Activated T-cell treated with anti-CD3 and anti-CD28 coated beads, Interleukin-2, amount 50 U/mL, for 4 hours (primary cell): Measurements from ENCODE around the gene PUM2. TPM values are rescaled to one million over a fixed set of nuclear protein-coding genes. Genes with fewer than 3 reads are reported as not detected.

ENCODE experiments used
- ATAC-seq, 2 donors: fragments of 200-7000 bp; cut with Tn5 transposase; one replicate each; pipeline ENCODE4 v1.10.0; 2021
- DNase-seq: peaks from one replicate; pipeline ENCODE4 v3.0.0-alpha.2; 2020
- H3K27me3 Mint-ChIP-seq: one replicate; pipeline ENCODE4 v1.8.0; 2021; ENCODE audit warnings: low read depth, mixed read lengths
- H3K36me3 Mint-ChIP-seq: one replicate; pipeline ENCODE4 v1.8.0; 2022; ENCODE audit warnings: mixed read lengths; ENCODE audit not compliant: insufficient read depth
- H3K4me1 Mint-ChIP-seq: one replicate; pipeline ENCODE4 v1.8.0; 2021; ENCODE audit warnings: low read depth, mixed read lengths
- H3K4me3 Mint-ChIP-seq: one replicate; pipeline ENCODE4 v1.8.0; 2021; ENCODE audit warnings: mild to moderate bottlenecking, moderate library complexity, mixed read lengths
- H3K9me3 Mint-ChIP-seq: one replicate; pipeline ENCODE4 v1.8.0; 2021; ENCODE audit warnings: mixed read lengths
- total RNA-seq, 3 donors: library from RNA; stranded (reverse); gene quantifications; one replicate each; pipeline ENCODE4 v1.2.1, GENCODE V29; 2021

PUM2 gene, protein sequence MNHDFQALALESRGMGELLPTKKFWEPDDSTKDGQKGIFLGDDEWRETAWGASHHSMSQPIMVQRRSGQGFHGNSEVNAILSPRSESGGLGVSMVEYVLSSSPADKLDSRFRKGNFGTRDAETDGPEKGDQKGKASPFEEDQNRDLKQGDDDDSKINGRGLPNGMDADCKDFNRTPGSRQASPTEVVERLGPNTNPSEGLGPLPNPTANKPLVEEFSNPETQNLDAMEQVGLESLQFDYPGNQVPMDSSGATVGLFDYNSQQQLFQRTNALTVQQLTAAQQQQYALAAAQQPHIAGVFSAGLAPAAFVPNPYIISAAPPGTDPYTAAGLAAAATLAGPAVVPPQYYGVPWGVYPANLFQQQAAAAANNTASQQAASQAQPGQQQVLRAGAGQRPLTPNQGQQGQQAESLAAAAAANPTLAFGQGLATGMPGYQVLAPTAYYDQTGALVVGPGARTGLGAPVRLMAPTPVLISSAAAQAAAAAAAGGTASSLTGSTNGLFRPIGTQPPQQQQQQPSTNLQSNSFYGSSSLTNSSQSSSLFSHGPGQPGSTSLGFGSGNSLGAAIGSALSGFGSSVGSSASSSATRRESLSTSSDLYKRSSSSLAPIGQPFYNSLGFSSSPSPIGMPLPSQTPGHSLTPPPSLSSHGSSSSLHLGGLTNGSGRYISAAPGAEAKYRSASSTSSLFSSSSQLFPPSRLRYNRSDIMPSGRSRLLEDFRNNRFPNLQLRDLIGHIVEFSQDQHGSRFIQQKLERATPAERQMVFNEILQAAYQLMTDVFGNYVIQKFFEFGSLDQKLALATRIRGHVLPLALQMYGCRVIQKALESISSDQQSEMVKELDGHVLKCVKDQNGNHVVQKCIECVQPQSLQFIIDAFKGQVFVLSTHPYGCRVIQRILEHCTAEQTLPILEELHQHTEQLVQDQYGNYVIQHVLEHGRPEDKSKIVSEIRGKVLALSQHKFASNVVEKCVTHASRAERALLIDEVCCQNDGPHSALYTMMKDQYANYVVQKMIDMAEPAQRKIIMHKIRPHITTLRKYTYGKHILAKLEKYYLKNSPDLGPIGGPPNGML
- total RNA-seq = 10 to 100 TPM; 88.1 to 92.6 (median 91.3) TPM

DNA sequence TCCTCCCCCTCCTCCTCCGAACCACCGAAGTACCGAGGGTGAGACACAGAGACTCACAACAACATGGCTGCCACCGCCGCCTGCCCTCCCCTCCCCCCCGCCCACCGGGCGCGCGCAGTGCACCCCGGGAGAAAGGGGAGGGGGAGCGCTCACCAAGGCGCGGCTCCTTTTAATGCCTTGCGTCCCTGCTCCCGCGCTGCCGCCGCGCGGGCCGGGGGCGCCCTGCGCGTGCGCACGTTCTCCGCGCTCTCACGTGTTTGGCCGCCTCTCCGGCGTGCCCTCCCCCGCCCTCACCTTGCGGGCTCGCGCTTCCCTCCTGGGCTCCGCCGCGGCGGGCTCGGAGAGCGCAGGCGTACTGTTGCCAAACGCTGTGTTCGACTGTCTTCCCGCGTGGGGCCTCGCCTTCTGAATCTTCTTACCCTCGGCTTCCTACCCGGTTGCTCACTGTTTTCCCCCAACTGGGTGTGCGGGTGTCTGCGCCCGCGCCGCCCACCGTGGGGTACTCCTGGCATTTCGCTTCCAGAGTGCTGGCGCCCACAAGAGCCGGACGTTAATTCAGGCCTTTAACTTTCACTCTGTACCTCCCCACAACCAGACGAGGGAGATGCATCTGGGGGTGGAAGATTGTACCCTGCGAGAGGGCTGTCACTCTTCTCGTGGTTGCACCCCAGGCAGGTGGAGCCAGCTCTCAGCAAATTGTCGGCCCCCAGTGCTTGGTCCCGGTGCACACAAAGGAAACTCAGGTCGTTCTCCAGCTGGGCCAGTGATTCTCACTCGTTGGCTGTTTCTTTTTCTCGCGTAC lies at the start of gene PUM2:
Gene PUM2 (minus strand): TSS at position 92 of the 802 bp plus-strand sequence. CDS start 23,484 bp downstream, outside the sequence.
- Mint-ChIP-seq H3K9me3 (no peaks in the 10 kb centered on the region), H3K27me3 (no peaks in the 10 kb centered on the region), H3K4me3 (peak within 1 kb of the TSS; percentile 95), H3K36me3 (peaks cover 13% of the 10 kb centered on the region), H3K4me1 (peaks cover 31% of the 10 kb centered on the region)
- peak; percentile 90 for DNase-seq
- peak; percentile 80 to 85 for ATAC-seq

DNA sequence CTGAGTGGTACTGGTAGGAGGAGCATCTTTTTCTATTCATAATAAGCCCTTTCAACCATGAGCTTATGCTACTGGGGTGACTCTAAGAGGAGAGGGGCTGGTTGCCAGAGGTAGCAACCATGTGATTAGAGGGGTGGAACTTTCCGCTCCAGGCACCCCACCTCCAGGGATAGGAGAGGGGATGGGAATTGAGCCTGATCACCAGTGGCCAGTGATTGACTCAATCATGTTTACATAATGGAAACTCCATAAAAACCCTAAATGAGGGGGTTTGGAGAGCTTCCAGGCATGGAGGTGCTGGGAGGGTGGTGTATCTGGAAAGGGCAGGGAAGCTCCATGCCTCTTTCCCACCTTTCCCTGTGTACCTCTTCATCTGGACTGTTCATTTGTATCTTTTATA lies 49.7 kb upstream of the PUM2 start:
- H3K36me3 Mint-ChIP-seq = no peaks in the 10 kb centered on the region
- H3K4me3 Mint-ChIP-seq = no peak overlapping the region
- H3K4me1 Mint-ChIP-seq = no peaks in the 10 kb centered on the region
- ATAC-seq (no peak), DNase-seq (no peak)
- H3K9me3 Mint-ChIP-seq = no peaks in the 10 kb centered on the region
- peaks cover 8% of the 10 kb centered on the region for H3K27me3 Mint-ChIP-seq

DNA sequence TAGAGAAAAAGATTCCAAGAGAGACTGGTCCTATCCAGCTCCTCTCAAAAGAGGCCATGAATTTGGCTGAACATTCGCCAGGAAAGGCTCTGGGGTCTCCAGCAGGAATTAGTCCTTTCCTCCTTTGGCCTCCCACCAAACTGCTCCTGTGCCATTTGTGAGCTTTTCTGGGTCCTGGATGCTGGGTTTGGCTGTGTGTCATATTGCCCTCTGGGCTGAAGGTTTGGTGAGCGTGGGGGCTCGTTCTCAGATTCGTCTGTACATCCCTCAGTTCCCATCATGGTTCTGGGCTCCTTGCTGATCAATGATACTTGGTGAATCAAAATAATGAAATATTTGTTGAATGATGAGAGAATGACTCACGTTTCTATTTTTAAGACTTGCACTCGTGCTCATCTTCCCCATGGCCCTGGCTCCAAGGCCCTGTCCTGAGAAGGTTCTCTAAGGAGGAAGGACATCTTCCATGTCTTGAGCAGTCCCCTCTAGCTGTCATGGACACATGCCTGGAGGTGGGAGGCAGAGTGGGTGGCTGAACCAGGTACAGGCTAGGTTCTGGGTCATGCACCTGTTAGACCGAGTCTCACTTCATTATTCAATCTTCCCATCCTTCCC lies 48.4 kb upstream of the PUM2 start:
- H3K36me3 Mint-ChIP-seq = no peaks in the 10 kb centered on the region
- no peak overlapping the region for H3K4me3 Mint-ChIP-seq
- H3K27me3 Mint-ChIP-seq = peaks cover 8% of the 10 kb centered on the region
- no peak for DNase-seq
- H3K4me1 Mint-ChIP-seq = no peaks in the 10 kb centered on the region
- ATAC-seq = no peak
- no peaks in the 10 kb centered on the region for H3K9me3 Mint-ChIP-seq

DNA sequence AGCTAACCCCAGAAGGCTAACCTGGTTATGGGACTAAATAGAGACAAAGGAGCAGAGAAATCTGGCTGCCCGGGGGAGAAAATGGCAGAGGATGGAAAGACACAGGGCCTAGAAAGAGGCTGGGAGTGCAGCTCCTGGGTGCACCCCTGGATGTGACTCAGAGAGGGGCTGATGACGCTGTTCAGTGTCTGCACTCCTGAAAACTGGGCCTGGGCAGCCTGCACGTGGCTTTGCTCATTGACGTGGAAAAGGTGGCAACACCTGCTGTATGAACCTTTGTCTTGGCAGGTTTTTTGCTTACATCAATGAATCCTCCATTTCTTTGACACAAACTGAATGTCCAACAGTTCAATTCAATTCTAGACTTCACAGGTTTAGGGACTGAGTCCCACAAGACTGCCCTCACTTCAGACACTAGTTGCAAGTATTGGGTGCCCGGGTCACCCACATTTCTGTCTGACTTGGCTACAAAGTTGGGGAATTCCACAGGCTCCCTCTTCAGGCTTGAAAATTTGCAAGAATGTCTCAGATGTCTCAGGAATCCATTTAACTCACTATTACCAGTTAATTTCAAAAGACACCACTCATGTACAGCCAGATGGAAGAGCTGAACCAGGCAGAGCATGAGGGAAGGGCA lies 47.3 kb upstream of the PUM2 start:
- no peak for ATAC-seq
- peaks cover 8% of the 10 kb centered on the region for H3K27me3 Mint-ChIP-seq
- no peaks in the 10 kb centered on the region for H3K4me1 Mint-ChIP-seq
- H3K36me3 Mint-ChIP-seq = no peaks in the 10 kb centered on the region
- DNase-seq = no peak
- H3K9me3 Mint-ChIP-seq = no peaks in the 10 kb centered on the region
- no peak overlapping the region for H3K4me3 Mint-ChIP-seq

DNA sequence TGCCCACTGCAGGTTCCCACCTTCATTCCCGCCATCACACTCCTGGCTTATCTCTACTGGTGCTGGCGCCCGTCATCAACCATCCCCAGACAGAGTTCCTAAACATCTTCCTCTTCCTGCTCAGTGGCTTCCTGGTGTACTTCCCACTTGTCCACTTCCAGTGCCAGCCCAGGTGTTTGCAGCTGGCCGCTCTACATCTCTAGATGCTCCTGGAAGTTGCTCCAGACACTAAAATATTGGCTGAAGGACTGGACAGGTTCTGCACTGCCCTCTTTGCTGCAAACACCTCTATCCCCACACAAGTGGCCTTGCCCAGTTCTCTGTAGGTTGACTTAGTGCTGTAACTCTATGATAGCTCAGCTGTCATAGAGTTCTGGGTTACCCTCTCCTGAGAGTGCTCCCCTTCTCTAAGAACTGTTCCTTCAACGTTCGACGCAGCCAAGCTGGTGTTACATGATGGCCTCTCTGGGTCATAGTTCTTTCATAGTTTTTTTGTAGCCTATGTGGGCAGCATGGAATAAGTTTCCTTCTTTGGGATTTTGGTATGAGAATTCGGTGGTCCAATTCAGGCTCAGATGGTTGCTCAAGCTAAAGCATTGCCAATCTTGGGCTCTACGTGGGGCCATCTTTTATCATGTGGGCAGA lies 45.8 kb upstream of the PUM2 start:
- Mint-ChIP-seq H3K4me3 (no peak overlapping the region), H3K4me1 (no peaks in the 10 kb centered on the region), H3K9me3 (no peaks in the 10 kb centered on the region), H3K27me3 (peaks cover 8% of the 10 kb centered on the region), H3K36me3 (no peaks in the 10 kb centered on the region)
- DNase-seq (no peak), ATAC-seq (no peak)

DNA sequence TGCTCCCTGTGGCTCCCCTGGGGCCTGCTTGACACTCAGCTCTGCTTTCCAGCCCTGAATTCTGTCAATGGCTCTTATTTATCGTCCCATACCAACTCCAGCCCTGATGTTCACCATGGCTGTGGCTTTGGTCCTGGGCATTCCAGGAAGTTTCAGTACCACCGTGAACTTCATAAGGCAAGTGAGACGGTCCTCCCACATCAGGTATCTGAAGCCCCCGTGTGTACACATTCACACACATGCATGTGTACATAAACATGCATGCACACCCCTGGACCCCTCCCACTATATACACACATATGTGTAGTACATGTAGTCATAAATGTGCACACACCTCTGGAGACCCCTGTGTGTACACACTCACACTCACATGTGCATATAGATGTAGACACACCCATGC lies 43.3 kb upstream of the PUM2 start:
- no peaks in the 10 kb centered on the region for H3K36me3 Mint-ChIP-seq
- no peak for ATAC-seq
- no peaks in the 10 kb centered on the region for H3K4me1 Mint-ChIP-seq
- H3K9me3 Mint-ChIP-seq = no peaks in the 10 kb centered on the region
- no peak overlapping the region for H3K4me3 Mint-ChIP-seq
- DNase-seq = no peak
- peaks cover 14% of the 10 kb centered on the region for H3K27me3 Mint-ChIP-seq

DNA sequence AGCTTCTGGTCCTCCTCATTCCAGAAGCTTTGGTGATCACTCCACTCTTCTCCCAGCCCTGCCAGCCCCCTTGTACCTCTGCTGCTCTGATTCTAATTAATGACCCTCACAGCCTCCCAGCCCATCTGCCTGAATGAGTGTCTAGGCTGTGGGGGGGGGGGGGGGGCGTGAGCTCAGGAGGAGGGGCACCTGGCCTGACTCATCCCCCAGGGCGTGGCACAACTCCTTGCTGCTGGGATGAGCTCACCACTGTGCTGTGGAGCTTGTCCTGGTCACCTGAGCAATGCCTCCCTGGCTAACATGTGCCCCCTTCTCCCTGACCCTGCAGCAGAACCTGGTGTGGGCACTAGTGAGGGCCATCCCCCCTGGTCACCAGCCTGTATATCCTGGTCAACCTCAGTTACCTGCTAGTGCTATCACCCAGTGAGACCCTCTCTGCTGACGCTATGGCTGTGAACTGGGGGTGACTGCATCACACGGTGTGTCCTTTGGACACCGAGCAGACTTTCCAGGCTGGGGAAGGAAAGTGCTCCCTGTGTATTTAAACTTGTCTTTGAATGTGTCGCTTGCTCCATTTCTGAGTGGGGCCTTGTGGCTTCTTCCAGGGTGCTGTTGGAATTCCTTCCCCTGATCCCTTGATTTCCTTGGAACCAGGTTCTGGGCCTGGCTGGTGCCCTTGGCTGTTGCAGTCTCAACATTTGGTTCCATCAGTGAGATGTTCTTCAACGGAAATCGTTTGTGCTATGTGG lies 41.5 kb upstream of the PUM2 start:
- no peaks in the 10 kb centered on the region for H3K9me3 Mint-ChIP-seq
- no peaks in the 10 kb centered on the region for H3K4me1 Mint-ChIP-seq
- ATAC-seq (peak in 1 of 2 donors; percentile 14), DNase-seq (no peak)
- H3K27me3 Mint-ChIP-seq = peaks cover 14% of the 10 kb centered on the region
- no peak overlapping the region for H3K4me3 Mint-ChIP-seq
- H3K36me3 Mint-ChIP-seq = no peaks in the 10 kb centered on the region

DNA sequence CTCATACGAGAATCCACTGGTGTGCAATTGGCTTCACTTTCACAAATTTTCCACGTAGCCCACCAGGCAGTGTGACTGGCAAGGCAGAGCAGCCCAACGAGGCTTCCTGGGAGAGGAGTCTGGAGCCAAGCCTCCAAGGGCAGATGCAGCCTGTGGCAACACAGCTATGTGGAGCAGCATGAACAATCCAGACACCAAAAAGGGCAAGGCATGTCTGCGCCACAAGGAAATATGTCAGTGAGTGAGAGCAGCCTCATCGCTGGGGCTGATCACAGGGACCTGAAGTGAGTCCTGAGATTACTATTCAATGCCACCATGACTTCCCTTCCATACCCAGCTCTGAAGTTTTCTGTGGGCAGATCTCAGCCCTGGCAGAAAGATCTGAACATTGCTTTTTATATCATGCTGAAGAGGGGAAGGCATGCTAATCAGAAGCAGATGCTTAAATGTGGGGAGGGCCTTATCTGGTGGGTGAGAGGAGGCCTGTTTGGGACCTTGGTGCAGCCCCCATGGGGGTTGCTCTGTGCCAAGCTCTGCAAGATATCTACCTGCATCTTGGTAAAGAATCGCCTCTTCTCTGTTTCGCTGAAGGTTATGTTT lies 40.0 kb upstream of the PUM2 start:
- ATAC-seq = no peak

DNA sequence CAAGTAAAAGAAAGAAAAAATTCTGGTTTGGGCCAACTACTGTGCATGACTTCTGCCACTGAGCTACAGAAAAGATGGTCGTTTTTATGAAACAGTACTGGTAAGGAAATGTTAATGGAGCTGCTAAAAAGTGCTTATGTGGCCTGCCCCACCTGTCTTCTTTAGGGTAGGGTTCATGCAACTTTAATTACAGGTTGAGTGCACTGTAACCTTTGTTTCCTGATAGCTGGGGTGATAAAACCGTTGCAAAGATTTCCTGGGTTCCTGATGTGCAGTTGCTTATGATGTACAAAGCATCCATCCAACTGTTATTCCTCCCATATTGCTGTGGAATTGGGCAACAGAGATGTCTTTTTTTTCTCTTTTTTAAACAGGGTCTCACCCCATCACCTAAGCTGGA lies 34.3 kb upstream of the PUM2 start:
- Mint-ChIP-seq H3K9me3 (no peaks in the 10 kb centered on the region), H3K4me3 (no peak overlapping the region), H3K36me3 (no peaks in the 10 kb centered on the region), H3K4me1 (no peaks in the 10 kb centered on the region), H3K27me3 (peaks cover 4% of the 10 kb centered on the region)
- no peak for ATAC-seq
- no peak for DNase-seq

More for the DNA sequence above, 40.0 kb upstream of the PUM2 start:
- no peaks in the 10 kb centered on the region for H3K36me3 Mint-ChIP-seq
- DNase-seq = no peak
- H3K4me1 Mint-ChIP-seq = no peaks in the 10 kb centered on the region
- H3K27me3 Mint-ChIP-seq = peaks cover 6% of the 10 kb centered on the region
- no peaks in the 10 kb centered on the region for H3K9me3 Mint-ChIP-seq
- H3K4me3 Mint-ChIP-seq = no peak overlapping the region

DNA sequence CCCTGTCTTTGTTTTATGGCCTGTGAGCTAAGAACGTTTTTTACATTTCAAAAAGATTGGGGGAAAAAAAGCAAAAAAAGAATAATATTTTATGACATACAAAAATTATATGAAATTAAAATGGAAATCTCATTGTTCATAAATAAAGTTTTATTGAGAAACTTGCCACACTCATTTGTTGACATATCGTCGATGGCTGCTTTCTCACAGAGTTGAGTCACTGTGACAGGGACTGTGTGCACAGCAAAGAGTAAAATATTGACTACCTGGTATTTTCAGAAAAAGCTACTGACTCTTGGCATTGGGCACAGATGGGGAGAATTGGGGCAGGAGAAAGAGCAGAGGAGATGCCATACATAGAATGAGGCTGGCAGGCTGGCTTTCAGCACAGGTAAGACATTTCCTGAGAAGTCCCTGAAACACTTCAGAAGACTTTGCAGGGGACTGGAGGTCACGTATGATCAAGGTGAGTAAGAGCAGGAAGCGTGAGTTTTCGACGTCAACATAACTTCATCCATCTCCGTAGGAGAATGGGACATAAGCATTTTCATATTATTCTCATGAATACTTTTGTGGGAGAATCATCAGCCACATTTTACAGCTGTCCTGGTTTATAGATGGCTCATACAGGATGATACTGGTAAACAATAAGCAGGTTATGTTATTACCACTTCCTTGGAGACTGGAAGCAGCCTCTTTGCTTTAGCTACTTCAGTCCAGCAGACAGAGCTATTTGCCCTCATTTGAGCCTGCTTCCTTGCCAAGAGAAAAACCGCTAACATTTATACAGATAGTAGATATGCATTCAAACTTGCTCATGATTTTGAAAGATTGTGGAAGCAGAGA lies 32.5 kb upstream of the PUM2 start:
- Mint-ChIP-seq H3K4me3 (no peak overlapping the region), H3K36me3 (no peaks in the 10 kb centered on the region)
- no peak for ATAC-seq

DNA sequence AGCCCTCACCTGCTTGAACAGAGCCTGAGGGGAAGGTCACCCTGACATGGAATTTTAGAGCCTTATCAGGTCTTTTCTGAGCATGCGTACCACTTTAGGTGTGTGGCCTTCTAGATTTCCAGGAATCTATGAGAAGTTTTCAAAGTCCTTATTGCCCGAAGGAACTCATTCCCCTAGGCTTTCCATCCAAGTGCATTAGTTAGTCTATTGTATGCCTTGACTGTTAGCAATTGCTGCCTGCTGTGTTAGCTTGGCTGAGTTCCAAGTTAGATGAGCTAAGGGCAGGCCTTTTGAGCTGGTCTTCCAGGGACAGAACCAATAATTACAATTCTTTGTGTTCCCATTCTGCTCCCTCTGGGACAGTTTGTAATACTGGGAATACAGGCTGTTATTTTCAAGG lies 30.8 kb upstream of the PUM2 start:
- peaks cover 2% of the 10 kb centered on the region for H3K27me3 Mint-ChIP-seq
- no peaks in the 10 kb centered on the region for H3K36me3 Mint-ChIP-seq
- no peaks in the 10 kb centered on the region for H3K4me1 Mint-ChIP-seq
- DNase-seq (no peak), ATAC-seq (no peak)
- H3K4me3 Mint-ChIP-seq = no peak overlapping the region
- H3K9me3 Mint-ChIP-seq = no peaks in the 10 kb centered on the region

More for the DNA sequence above, 32.5 kb upstream of the PUM2 start:
- no peaks in the 10 kb centered on the region for H3K4me1 Mint-ChIP-seq
- no peak for DNase-seq
- no peaks in the 10 kb centered on the region for H3K9me3 Mint-ChIP-seq
- no peaks in the 10 kb centered on the region for H3K27me3 Mint-ChIP-seq
